AG09319 (cell line): Measurements from ENCODE around the gene LRRIQ1.

ENCODE experiments used
- DNase-seq: peaks from one replicate; pipeline ENCODE4 v3.0.0-alpha.2; 2010; ENCODE audit warnings: low read depth; ENCODE audit errors: extremely low read depth
- TF ChIP-seq, protein P1 (sequence below): IDR thresholded peaks from 2 replicates; pipeline ENCODE4 v1.5.1; 2011; ENCODE audit warnings: low read depth, mild to moderate bottlenecking, inconsistent platforms, low read length, moderate library complexity

LRRIQ1 gene

DNA sequence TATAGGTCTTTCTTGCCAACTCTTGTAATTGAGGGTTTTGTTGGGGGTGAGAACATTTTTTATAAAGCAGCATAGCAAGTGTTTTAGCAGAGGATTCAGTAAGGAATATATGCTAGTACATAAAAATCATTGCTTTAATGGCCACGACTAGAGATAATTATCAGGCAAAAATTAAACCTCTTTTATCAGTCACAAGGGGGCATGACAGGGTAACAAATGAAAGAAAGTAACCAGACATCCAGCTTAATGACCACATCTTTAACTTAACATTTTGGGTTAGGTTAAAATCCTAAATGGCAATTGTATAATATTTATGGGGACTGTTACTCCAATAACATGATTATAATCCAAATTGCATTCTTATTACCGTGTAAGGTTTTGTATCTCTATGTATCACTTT lies 119.6 kb downstream of the LRRIQ1 start:
- no peak for DNase-seq
- TF ChIP-seq, protein P1, sequence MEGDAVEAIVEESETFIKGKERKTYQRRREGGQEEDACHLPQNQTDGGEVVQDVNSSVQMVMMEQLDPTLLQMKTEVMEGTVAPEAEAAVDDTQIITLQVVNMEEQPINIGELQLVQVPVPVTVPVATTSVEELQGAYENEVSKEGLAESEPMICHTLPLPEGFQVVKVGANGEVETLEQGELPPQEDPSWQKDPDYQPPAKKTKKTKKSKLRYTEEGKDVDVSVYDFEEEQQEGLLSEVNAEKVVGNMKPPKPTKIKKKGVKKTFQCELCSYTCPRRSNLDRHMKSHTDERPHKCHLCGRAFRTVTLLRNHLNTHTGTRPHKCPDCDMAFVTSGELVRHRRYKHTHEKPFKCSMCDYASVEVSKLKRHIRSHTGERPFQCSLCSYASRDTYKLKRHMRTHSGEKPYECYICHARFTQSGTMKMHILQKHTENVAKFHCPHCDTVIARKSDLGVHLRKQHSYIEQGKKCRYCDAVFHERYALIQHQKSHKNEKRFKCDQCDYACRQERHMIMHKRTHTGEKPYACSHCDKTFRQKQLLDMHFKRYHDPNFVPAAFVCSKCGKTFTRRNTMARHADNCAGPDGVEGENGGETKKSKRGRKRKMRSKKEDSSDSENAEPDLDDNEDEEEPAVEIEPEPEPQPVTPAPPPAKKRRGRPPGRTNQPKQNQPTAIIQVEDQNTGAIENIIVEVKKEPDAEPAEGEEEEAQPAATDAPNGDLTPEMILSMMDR = peak; percentile 30

DNA sequence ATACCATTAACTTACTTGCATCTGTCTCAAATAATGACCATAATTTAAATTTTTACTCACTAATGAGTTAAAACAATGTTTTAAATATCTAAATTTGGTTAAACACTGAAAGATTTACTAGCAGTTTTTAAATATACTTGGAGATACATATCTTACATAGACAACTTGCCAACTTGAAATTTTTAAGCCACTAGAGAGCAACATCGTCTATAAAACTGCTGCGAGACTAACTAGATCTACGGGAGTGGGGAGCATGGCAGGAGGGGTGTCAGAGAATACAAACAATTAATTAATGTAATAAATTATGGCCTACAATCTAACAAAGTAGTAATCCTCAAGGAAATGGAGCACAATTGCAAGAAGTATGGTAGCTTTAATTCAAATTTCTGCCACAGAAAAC lies 120.4 kb downstream of the LRRIQ1 start:
- TF ChIP-seq, protein P1 = no peak
- DNase-seq = no peak

DNA sequence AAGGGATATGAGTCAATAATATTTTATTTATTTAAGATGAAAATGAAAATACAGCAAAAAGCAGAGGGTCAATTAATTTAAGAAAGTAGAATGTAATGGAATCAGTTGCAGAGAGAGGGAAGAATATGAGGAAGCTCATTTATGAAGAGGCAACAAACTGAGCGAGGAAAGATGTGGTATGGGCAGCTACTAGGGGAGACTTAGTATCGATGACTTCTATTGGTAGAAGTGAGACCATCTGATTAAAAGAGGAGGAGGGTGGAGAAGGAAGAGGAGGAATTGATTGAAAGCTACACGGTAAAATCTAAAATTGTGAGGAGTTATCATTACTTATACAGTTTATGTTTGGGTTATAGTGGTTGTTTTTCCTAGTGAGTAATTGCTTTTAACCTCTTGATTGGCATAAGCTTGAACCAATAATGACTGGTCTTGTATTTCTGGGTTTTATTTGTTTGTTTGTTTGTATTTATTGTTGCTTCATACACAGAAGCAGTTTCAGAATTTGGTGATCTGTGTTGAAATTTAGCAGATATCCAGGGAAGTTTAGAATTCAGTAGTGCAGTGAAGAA lies 121.0 kb downstream of the LRRIQ1 start:
- no peak for DNase-seq
- TF ChIP-seq, protein P1 = no peak

DNA sequence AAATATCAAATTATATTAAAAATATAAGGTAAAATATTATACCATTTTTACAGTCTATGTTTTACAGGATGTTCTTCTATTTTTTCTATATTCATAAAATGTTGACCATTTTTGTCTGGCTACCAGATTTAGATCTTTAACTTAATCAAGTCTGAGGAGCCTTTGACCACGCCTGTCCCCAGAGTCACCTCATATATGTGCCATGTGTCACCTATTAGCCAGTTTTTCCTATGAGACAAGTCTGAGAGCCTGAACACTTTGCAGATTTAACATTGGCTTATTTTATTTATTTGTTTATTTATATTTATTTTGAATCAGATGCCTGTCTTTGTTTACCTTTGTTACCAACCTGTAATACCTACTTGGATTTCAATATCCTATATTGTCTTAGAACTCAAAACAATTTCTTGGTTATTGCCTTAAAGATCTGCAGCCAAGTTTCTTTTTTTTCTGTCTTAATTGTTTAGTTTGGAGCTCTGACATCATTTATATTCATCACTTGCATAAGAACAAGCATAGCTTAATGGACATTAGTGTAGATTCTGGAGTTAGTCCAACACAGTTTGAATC lies 127.7 kb downstream of the LRRIQ1 start:
- TF ChIP-seq, protein P1 = no peak
- no peak for DNase-seq

DNA sequence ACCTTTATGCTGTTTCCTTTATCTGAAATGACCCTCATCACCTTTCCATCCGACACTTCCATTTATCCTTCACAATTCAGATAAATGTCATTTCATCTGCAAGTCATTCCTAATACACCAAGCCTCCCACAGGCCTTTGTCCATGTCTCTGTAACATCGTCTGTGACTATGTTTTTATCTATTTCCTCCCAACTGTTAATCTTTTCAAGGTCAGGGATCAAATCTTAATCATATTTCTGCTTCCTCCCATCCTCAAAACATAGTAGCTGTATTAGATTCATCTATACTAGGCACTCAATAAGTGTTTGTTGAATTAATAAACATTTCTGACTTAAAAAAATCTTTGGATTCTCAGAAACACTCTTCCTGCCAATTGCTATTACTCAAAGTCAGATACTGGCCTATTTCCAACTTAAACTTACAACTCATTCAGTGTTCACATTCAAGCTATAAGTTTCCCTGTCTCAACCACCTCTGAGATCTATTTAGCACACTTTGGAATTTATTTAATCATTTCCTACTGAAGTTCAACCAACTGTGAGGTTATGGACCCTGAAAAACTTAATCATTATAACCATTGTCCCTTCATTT lies 143.6 kb downstream of the LRRIQ1 start:
- TF ChIP-seq, protein P1 = no peak
- DNase-seq = no peak

DNA sequence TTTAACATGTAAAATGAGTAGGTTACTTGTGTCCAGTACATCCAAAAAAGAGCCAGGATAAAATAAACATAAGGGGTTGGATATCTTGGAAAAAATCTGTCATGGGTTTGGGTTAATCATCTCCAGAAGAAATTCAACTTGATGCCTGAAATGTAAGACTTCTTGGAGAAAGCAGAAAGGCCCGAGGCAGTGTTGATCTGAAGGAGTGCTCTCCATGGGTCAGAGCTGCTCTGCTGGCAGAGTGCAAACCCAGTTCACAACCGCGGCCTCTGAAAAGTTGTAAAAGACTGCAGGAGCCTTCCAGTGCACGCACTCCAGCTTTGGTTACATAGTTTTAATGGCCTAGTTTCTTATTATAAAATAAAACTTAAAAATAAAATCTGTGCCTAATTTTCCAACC lies 146.5 kb downstream of the LRRIQ1 start:
- TF ChIP-seq, protein P1 = no peak
- DNase-seq = peak; percentile 63

DNA sequence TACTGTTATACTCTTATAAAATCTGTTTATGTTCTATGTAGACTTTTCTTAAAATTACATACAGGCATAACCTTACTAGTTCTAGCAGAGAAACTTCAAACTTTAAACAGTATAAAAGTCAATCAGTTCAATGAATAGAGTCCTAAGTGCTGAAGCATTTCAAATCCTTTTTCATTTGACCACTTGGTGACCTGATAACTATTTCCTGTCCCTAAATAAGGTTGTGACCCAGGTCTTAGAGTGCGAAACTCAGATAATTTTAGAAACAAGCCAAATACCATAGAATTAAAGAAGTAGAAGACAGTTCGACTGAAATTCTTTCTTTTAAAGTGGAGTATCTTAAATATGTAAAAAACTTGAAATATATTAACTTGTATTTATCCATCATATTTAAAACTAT lies 147.7 kb downstream of the LRRIQ1 start:
- TF ChIP-seq, protein P1 = no peak
- DNase-seq = no peak
